Neuronal stem cell (in vitro differentiated cells): Measurements from ENCODE around the gene ZNF785.

Experiments
- DNase-seq: peaks from one replicate; pipeline ENCODE4 v3.0.0-alpha.2; 2013; ENCODE audit warnings: low spot score
- H2AFZ ChIP-seq: one replicate; pipeline ENCODE4 v1.6.1; 2013; ENCODE audit warnings: mild to moderate bottlenecking, low read length, inconsistent platforms
- H2AK5ac ChIP-seq: 2 replicates; pipeline ENCODE4 v1.6.1; 2013; ENCODE audit warnings: low read depth, mild to moderate bottlenecking, inconsistent platforms, low read length, moderate library complexity, mixed read lengths
- H2BK120ac ChIP-seq: 2 replicates; pipeline ENCODE4 v1.6.1; 2013; ENCODE audit warnings: low read depth, mild to moderate bottlenecking, inconsistent platforms, low read length, moderate library complexity, mixed read lengths
- H2BK12ac ChIP-seq: one replicate; pipeline ENCODE4 v1.6.1; 2013; ENCODE audit warnings: low read length, inconsistent platforms
- H2BK15ac ChIP-seq: 2 replicates; pipeline ENCODE4 v1.6.1; 2013; ENCODE audit warnings: mild to moderate bottlenecking, low read length, inconsistent platforms, mixed read lengths
- H2BK5ac ChIP-seq: one replicate; pipeline ENCODE4 v1.6.1; 2013; ENCODE audit warnings: inconsistent platforms, mild to moderate bottlenecking, low read length, moderate library complexity
- H3K14ac ChIP-seq: one replicate; pipeline ENCODE4 v1.6.1; 2013; ENCODE audit warnings: low read length, inconsistent platforms
- H3K18ac ChIP-seq: 2 replicates; pipeline ENCODE4 v1.6.1; 2013; ENCODE audit warnings: low read length, inconsistent platforms
- H3K23ac ChIP-seq: 2 replicates; pipeline ENCODE4 v1.6.1; 2013; ENCODE audit warnings: low read depth, mild to moderate bottlenecking, mixed read lengths, low read length, inconsistent platforms; ENCODE audit not compliant: poor library complexity
- H3K27ac ChIP-seq: replicated peaks from 3 replicates; pipeline ENCODE4 v1.5.1; 2013; ENCODE audit warnings: low read length, inconsistent platforms
- H3K27me3 ChIP-seq, 3 experiments: 2 replicates each; pipeline ENCODE4 v1.6.1; 2013; ENCODE audit warnings: low read length in 3 of 3, mild to moderate bottlenecking in 2 of 3, inconsistent platforms in 1 of 3, low read depth in 1 of 3, mixed read lengths in 1 of 3, moderate library complexity in 1 of 3; ENCODE audit not compliant: control insufficient read depth in 3 of 3, insufficient read depth in 3 of 3
- H3K36me3 ChIP-seq, 2 donors: replicated peaks in 1 of 2; 2 replicates each; pipeline ENCODE4 v1.6.1; 2013; ENCODE audit warnings: low read length in 2 of 2; ENCODE audit not compliant: control insufficient read depth in 2 of 2, insufficient read depth in 2 of 2
- H3K4ac ChIP-seq: 2 replicates; pipeline ENCODE4 v1.6.1; 2013; ENCODE audit warnings: inconsistent platforms, mild to moderate bottlenecking, low read length, moderate library complexity
- H3K4me1 ChIP-seq, 2 donors: 1 replicate in 1 of 2; 2 replicates in 1 of 2; pipeline ENCODE4 v1.6.1; 2013; ENCODE audit warnings: low read length in 2 of 2, low read depth in 1 of 2; ENCODE audit not compliant: control insufficient read depth in 2 of 2, insufficient read depth in 1 of 2
- H3K4me2 ChIP-seq: one replicate; pipeline ENCODE4 v1.6.1; 2013; ENCODE audit warnings: mild to moderate bottlenecking, low read length, inconsistent platforms; ENCODE audit not compliant: insufficient read depth, poor library complexity, severe bottlenecking
- H3K4me3 ChIP-seq, 2 donors: 2 replicates each; pipeline ENCODE4 v1.5.1; 2013; ENCODE audit warnings: low read length in 2 of 2, mild to moderate bottlenecking in 2 of 2, inconsistent platforms in 1 of 2, moderate library complexity in 1 of 2
- H3K79me1 ChIP-seq: one replicate; pipeline ENCODE4 v1.6.1; 2013; ENCODE audit warnings: low read depth, mild to moderate bottlenecking, inconsistent platforms, low read length, moderate library complexity
- H3K9ac ChIP-seq: one replicate; pipeline ENCODE4 v1.6.1; 2013; ENCODE audit warnings: mild to moderate bottlenecking, low read depth, low read length, inconsistent platforms; ENCODE audit not compliant: poor library complexity
- H3K9me3 ChIP-seq, 2 donors: replicated peaks in 1 of 2; 2 replicates each; pipeline versions ENCODE3 to v1.6.1; 2013; ENCODE audit warnings: low read length in 2 of 2, mild to moderate bottlenecking in 2 of 2, inconsistent platforms in 1 of 2, low read depth in 1 of 2, mixed read lengths in 1 of 2, moderate library complexity in 1 of 2; ENCODE audit not compliant: control insufficient read depth in 2 of 2, insufficient read depth in 1 of 2
- H4K8ac ChIP-seq: one replicate; pipeline ENCODE4 v1.6.1; 2013; ENCODE audit warnings: low read depth, mild to moderate bottlenecking, inconsistent platforms, low read length, moderate library complexity
- H4K91ac ChIP-seq: one replicate; pipeline ENCODE4 v1.6.1; 2013; ENCODE audit warnings: low read length, low read depth, mild to moderate bottlenecking, inconsistent platforms; ENCODE audit not compliant: poor library complexity
- WGBS, 2 donors: extraction: QIAGEN DNeasy Blood & Tissue Kit; methylation state at CpG; one replicate each; pipeline ENCODE4 v1.1.7; 2013; ENCODE audit warnings: missing lambda C conversion rate in 2 of 2, mixed read lengths in 1 of 2; ENCODE audit not compliant: insufficient read length in 2 of 2, insufficient replicate concordance in 1 of 2; ENCODE audit errors: extremely low coverage in 2 of 2; 5-methylcytosine and 5-hydroxymethylcytosine counted together

ZNF785 gene

GRCh38 chr16:30567160-30567990 is 18.1 kb downstream of the ZNF785 start:
- no peak overlapping the region for H2AFZ ChIP-seq
- no peak overlapping the region for H3K14ac ChIP-seq
- H2BK15ac ChIP-seq, result no peak overlapping the region
- no peak for DNase-seq
- no peak overlapping the region for H3K18ac ChIP-seq
- H2BK120ac ChIP-seq, result no peak overlapping the region
- H3K36me3 ChIP-seq, result peaks cover 0 to 7% of the 10 kb centered on the region in 2 donors
- H3K27ac ChIP-seq, result no peak overlapping the region
- H4K91ac ChIP-seq, result no peak overlapping the region
- H3K9ac ChIP-seq, result no peak overlapping the region
- H3K9me3 ChIP-seq, result peaks cover 0 to 4% of the 10 kb centered on the region in 2 donors
- H3K4me2 ChIP-seq, result no peak overlapping the region
- peaks cover 5% of the 10 kb centered on the region for H3K79me1 ChIP-seq
- no peak overlapping the region for H2BK12ac ChIP-seq
- peaks cover 0 to 4% of the 10 kb centered on the region in 2 donors for H3K4me1 ChIP-seq
- H3K27me3 ChIP-seq, result no peaks in the 10 kb centered on the region
- no peak overlapping the region for H2BK5ac ChIP-seq
- H3K4me3 ChIP-seq, result no peak overlapping the region
- no peak overlapping the region for H2AK5ac ChIP-seq
- H3K4ac ChIP-seq, result no peak overlapping the region
- no peak overlapping the region for H3K23ac ChIP-seq
- H4K8ac ChIP-seq, result no peak overlapping the region
- no CpG with 5 or more reads among the region's 14 CpGs for WGBS, 2 donors

- H3K4ac ChIP-seq, result no peak overlapping the region
- no peak overlapping the region for H3K23ac ChIP-seq
- no peak overlapping the region for H3K27ac ChIP-seq
- H4K91ac ChIP-seq, result no peak overlapping the region
- peaks cover 0 to 4% of the 10 kb centered on the region in 2 donors for H3K9me3 ChIP-seq
- H2BK120ac ChIP-seq, result peak overlapping the region; percentile 31
- H3K4me2 ChIP-seq, result no peak overlapping the region
- H3K18ac ChIP-seq, result no peak overlapping the region
- H2BK12ac ChIP-seq, result no peak overlapping the region
- H2BK5ac ChIP-seq, result no peak overlapping the region
- no peak overlapping the region for H3K14ac ChIP-seq
- H2AK5ac ChIP-seq, result no peak overlapping the region
- H3K9ac ChIP-seq, result no peak overlapping the region
- H3K4me3 ChIP-seq, result no peak overlapping the region
- H2AFZ ChIP-seq, result no peak overlapping the region
- peaks cover 0 to 7% of the 10 kb centered on the region in 2 donors for H3K36me3 ChIP-seq
- H2BK15ac ChIP-seq, result no peak overlapping the region
- no peak overlapping the region for H4K8ac ChIP-seq
- H3K27me3 ChIP-seq, result peaks cover 0 to under 1% (median 0%) of the 10 kb centered on the region in 3 experiments
- H3K79me1 ChIP-seq, result peaks cover 5% of the 10 kb centered on the region
- no peak for DNase-seq
- WGBS, 2 donors, result no CpG with 5 or more reads among the region's 4 CpGs
- peaks cover 0 to 4% of the 10 kb centered on the region in 2 donors for H3K4me1 ChIP-seq
Measured at GRCh38 chr16:30566531-30566930, 19.0 kb downstream of the ZNF785 start.

DNA sequence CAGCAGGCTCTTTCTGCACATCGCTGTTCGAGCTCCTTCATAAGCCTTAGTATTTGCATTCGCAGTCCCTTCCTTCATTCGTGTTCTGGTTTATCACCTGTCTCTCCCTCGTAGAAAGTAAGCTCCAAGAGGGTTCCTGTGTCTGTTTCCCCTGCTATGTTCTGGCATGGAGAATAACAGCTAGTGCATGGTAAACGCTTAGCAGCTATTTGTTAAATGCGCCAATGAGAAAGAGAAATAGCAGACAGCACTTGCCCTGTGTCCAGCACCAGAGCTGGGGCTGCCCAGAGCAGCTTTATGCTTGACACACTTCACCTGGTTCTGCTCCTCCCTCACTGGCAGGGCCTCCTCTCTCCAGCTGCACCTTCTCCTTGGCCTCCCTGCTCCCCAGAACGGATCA is 19.5 kb downstream of the ZNF785 start:
- Histone ChIP-seq H3K4me3 (no peak overlapping the region), H2BK120ac (peak overlapping the region; percentile 31), H3K14ac (peak overlapping the region; percentile 71), H3K4me2 (no peak overlapping the region), H3K9ac (no peak overlapping the region), H2AK5ac (no peak overlapping the region), H3K4me1 (peaks cover 0 to 4% of the 10 kb centered on the region in 2 donors), H3K18ac (no peak overlapping the region), H2BK5ac (no peak overlapping the region), H3K27ac (no peak overlapping the region), H3K27me3 (peaks cover 0 to 6% (median 0%) of the 10 kb centered on the region in 3 experiments), H2BK15ac (no peak overlapping the region), H3K36me3 (peaks cover 0 to 7% of the 10 kb centered on the region in 2 donors), H4K91ac (peak overlapping the region; percentile 9), H4K8ac (no peak overlapping the region), H3K23ac (no peak overlapping the region), H3K4ac (no peak overlapping the region), H2AFZ (peak overlapping the region; percentile 58), H3K9me3 (peaks cover 0 to 4% of the 10 kb centered on the region in 2 donors), H3K79me1 (peaks cover 5% of the 10 kb centered on the region), H2BK12ac (no peak overlapping the region)
- DNase-seq, result no peak
- WGBS, 2 donors, result no CpG with 5 or more reads among the region's 8 CpGs

DNA sequence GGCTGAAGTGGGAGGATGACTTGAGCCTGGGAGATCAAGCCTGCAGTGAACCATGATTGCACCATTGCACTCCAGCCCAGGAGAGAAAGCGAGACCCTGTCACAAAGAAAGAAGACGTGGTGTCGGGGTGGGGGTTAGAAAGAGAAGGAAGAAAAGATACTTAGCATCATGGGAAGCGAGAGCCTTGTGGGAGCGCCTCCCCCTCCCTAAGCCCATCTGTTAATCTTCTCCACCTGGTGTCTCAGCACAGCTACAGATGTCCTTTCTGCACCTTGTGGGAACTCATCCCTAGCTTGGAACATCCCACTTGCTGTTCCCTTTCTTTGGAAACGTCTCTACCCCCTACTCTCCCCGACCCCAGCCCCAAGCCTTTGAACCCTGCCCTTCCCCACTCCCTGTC is 20.0 kb downstream of the ZNF785 start:
- no peak overlapping the region for H3K18ac ChIP-seq
- H3K9me3 ChIP-seq, result peaks cover 0 to 4% of the 10 kb centered on the region in 2 donors
- no CpG with 5 or more reads among the region's 7 CpGs for WGBS, 2 donors
- H4K8ac ChIP-seq, result no peak overlapping the region
- no peak overlapping the region for H2BK15ac ChIP-seq
- no peak overlapping the region for H2BK12ac ChIP-seq
- no peak overlapping the region for H2BK120ac ChIP-seq
- H3K4me2 ChIP-seq, result no peak overlapping the region
- no peak for DNase-seq
- no peak overlapping the region for H3K9ac ChIP-seq
- no peak overlapping the region for H3K27ac ChIP-seq
- no peak overlapping the region for H3K14ac ChIP-seq
- H4K91ac ChIP-seq, result no peak overlapping the region
- peaks cover 0 to 4% of the 10 kb centered on the region in 2 donors for H3K4me1 ChIP-seq
- peaks cover 5% of the 10 kb centered on the region for H3K79me1 ChIP-seq
- no peak overlapping the region for H2AK5ac ChIP-seq
- H3K4me3 ChIP-seq, result no peak overlapping the region
- H3K23ac ChIP-seq, result no peak overlapping the region
- peaks cover 0 to 7% (median 0%) of the 10 kb centered on the region in 3 experiments for H3K27me3 ChIP-seq
- peak overlapping the region; percentile 58 for H2AFZ ChIP-seq
- no peak overlapping the region for H2BK5ac ChIP-seq
- no peak overlapping the region for H3K4ac ChIP-seq
- H3K36me3 ChIP-seq, result peaks cover 0 to 7% of the 10 kb centered on the region in 2 donors
